Adrenal gland (tissue), 5 donors: ENCODE data around the gene FAM20C.

ENCODE experiments used
- CTCF ChIP-seq, 6 experiments: fragments of 450-650 bp in 4 of 6; fragments of 200-600 bp in 2 of 6; sonication (generic) in 1 of 6; IDR thresholded peaks; 1 replicate in 5 of 6; 2 replicates in 1 of 6; pipeline versions ENCODE4 v1.5.1 to v1.8.0; 2016 to 2021; ENCODE audit warnings: antibody characterized with exemption in 6 of 6, mild to moderate bottlenecking in 2 of 6, moderate library complexity in 1 of 6
- POLR2A ChIP-seq, 2 donors: fragments of 450-650 bp; IDR thresholded peaks; one replicate each; pipeline ENCODE4 v1.6.1; 2017; ENCODE audit warnings: antibody characterized with exemption in 2 of 2, mild to moderate bottlenecking in 2 of 2, moderate library complexity in 1 of 2
- donor health status: DM: no; HTN: no; CAD: no.

DNA sequence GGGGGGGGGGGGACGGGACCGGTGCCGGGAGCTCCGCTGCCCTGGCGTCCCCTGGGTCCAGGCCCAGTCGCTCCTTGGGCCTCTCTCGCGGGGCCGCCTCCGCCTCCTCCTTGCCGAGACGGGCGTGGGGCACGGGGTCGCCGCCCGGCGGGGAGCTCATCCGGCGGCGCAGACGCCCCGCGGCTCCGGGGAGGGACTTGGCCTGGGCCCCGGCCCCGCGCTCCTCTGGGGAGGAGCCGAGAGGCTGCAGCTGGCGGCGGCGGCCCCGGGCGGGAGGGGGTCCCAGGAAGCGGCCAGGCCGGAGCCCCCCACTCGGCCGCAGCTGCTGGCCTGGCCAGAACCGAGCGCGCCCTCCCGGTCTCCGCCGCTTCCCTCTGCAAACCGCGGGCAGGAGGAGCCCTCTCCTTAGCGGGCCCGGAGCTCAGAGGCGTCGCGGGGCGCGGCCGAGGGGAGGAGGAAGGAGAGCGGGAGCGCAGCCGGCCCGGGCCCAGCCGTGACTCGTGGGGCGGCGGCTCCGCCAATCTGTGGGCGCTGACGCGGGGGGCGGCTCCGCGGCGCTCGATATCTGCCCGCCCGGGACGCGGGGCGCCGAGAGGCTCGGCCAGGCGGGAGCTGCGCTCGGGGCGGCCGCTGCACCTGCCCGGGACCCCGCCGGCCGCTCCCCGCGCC, at the start of gene FAM20C:
- no peak for TF ChIP-seq CTCF (IDR thresholded peaks at IDR 0.05)
- peak; percentile 68 to 85 for TF ChIP-seq POLR2A (IDR thresholded peaks at IDR 0.05)
